Stimulated activated CD8-positive, alpha-beta memory T cell treated with anti-CD3 and anti-CD28 coated beads, Interleukin-2, amount 100 ng/mL, for 1 hour (primary cell): ENCODE data around the gene LKAAEAR1.

Experiments used
- DNase-seq, 2 donors: peaks; one replicate each; pipeline ENCODE4 v3.0.0-alpha.2; 2020; ENCODE audit warnings: low read depth in 2 of 2

The LKAAEAR1 gene

DNA sequence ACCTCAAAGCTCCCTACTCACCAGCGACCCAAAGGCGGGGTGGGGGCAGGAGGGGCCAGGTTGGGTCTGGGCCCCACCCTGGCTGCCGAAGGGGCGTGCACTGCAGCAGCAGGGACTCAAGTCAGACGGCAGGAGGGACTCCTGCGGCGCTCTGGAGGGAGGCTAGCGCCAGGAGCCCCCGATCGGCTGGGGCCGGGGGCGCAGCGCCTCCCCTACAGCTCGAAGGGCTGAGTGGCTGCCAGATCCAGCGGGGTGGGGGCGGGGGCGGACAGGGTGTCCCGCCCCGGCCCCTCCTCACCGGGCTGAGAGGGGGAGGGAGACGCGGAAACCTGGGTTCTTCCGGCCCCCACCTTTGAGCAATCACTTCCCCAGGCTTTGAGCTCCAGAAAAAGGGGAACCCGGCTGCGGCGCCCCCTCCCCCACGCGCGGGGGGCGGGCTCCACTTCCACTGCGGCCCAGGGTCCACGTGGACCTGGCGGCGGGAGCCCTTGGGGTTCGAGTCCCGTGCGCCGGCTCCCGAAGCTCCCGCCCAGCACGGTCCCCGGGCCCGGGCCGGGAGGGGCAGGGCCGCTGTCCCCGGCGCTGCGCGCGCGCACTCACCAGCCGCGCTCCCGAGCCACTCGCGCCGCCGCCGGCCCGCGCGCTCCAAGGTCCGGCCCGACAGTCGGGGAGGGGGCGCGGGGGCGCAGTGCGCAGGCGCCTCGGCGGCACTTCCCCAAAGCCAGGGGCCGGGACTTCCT is 4.8 kb downstream of the LKAAEAR1 start, which contains the start of gene RGS19:
Gene RGS19, minus strand, starts transcription at position 246 of the 740 bp plus-strand sequence. CDS start 2,632 bp downstream, outside the sequence.
- peak; percentile 29 to 50 for DNase-seq

DNA sequence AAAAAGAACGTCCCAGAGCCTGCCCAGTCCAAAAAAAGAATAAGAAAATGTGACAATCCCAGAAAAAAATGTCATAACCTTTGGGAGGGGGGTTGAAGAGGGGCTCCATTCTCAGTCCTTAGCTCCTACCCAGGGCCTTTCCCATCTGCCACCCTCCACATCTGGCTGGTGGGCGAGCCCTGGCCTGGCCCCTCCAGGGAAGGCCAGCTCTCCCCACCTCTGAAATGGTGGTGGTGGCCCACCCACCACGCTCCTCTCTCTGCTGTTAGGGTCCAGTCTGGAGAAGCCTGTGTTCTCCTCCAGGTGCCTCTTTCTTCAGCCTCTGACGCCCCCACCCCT is 5.3 kb downstream of the LKAAEAR1 start:
- DNase-seq: no peak

DNA sequence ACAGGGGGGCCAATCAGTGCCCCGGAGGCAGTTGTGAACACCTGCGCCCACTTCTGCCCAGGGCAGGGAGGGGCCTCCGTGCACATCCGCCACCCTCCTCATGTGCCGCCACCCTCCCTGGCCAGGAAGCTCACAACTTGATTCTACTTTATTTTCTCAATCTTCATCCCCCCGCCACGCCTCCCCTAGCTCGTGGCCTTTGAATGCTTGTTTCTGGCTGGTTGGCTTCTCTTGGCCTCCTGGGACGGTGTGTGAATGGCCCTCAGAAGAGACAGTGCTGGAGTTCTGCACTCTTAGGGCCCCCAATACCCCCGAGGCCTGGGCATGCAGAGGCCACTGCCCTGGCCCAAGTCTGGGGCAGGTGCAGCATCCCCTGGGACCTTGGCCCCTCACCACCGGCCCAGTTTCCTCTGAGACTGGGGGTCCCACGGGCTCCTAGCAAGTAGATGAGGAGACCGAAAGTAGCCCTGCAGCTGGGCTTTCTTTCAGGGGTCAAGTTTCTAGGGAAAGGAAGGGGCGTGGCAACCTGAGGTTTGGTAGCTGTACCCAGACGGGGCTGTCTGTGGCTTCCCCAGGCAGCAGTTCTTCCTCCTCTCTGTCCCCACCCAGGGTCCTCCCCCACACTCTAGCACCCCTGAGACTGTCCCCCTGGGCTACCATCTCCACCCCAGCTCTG is 6.2 kb downstream of the LKAAEAR1 start:
- DNase-seq: peak; percentile 29 to 39

DNA sequence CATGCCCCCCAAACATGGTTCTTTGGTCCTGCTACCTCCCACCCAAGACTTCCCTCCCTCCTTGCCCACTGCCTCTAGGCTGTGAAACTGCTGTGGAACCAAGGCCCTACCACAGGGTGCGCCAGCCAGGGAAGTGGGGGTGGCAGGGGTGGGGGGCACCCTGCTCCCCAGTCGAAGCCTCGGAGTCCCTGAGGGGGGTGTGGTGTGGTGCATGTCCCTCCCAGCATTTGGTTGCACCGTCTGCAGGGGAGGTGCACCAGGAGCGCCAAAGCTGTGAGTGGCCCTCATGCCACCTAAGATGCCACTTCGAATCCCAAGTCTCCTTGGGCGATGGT is 6.7 kb downstream of the LKAAEAR1 start:
- no peak for DNase-seq

DNA sequence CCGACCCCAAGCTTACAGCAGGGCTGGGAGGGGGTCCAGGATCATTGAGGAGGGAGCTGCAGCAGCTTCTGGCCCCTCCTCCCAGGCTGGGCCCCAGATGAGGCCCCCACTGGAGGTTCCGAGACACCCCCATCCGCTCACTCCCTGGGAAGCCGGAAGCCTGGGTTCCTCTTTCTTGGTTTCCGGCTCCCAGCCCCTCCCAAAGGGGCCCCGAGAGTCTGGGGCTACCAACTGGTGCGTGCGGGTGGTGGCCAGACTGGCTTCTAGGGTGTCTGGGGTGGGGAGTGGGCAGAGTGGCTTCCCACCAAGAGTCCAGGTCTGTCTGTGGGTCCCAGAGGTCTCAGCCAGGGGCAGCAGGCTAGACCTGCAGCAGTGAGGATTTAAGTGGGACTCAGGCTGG is 7.1 kb downstream of the LKAAEAR1 start:
- no peak for DNase-seq

- no peak for DNase-seq
These were observed 7.9 kb downstream of the LKAAEAR1 start for GRCh38 chr20:64076061-64076997.

- no peak for DNase-seq
These were observed 8.6 kb downstream of the LKAAEAR1 start for GRCh38 chr20:64075556-64075955.

GRCh38 chr20:64074963-64075362 is 9.2 kb downstream of the LKAAEAR1 start:
- no peak for DNase-seq

GRCh38 chr20:64074184-64074789 is 9.9 kb downstream of the LKAAEAR1 start:
- no peak for DNase-seq

- no peak for DNase-seq
These were observed 10.6 kb downstream of the LKAAEAR1 start for GRCh38 chr20:64073476-64074183.

DNA sequence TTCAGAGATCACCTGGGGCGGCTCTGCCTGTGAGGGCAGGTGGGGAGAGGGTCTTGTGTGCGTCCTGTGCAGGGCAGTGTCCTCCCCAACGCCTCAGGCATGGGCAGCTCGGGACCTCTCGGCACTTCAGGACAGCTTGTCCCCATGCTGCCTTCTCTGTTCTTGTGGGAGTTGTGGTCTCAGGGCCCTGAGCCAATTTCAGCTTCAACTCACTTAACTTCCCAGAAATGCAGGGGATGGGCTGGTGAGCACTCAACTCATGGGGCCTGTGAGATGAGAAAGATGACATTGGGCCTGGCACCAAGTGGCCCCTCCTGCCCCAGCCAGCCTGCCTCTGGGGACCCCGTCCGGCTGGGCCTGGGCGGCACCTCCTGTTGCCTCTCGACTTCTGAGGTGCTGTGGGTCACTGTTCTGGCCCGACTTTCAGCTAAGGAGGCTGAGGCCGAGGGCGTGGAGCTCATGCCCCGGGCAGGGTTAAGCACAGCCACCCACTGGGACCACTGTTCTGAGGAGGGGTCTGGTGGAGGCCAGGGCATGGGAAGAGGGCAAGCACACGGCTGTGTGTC is 11.6 kb downstream of the LKAAEAR1 start:
- no peak for DNase-seq

DNA sequence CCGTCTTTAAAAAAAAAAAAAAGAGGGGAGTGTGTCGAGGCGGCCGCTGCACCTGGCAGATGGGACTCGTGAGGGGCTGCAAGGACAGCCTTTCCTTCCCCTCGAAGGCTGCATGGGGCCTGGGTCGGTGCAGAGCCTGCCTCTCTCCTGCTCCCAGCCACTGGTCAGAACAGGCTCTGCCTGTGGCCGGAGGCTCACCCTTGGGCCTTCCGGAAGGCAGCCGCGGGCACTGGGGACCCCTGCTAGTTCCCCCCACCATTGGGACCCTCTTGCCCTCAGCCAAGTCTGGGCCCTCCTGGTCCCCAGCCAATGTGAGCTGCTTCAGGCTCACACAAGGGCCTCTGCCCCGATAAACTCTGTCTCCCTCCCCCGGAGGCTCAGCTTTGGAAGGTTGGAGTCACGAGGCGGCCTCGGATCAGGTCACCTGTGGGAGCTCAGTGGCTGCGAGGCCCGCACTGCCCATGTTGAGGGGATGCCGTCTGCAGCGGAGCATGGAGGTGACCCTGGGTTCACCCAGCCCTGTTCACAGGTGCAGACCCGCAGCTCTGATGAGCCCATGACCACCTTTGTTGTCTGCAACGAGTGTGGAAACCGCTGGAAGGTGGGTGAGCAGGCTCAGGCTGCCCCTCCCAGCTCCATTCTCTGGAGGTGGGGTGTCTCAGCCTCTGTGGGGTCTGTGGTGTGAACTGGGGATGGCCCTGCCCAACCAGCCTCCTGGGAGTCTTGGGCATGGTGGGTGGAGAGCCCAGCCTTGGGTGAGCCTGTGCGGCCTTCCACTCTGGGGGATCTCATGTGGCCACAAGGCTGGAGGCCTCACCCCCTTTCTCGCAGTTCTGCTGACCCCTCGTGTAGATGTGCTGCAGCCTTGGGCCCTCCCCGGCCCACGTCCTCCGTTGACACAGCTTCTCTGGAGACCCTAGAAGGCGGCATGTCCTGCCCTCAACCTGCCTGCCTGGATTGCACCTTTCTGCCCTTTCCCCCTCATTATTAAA is 12.6 kb downstream of the LKAAEAR1 start:
- DNase-seq: no peak

- DNase-seq: no peak
These were observed 13.8 kb downstream of the LKAAEAR1 start for GRCh38 chr20:64070244-64070993.

- no peak for DNase-seq
These were observed 14.5 kb downstream of the LKAAEAR1 start for GRCh38 chr20:64069614-64070243.

GRCh38 chr20:64069209-64069613 is 15.0 kb downstream of the LKAAEAR1 start:
- no peak for DNase-seq

- no peak for DNase-seq
These were observed 15.6 kb downstream of the LKAAEAR1 start for GRCh38 chr20:64068386-64069208.

- DNase-seq: no peak
These were observed 16.4 kb downstream of the LKAAEAR1 start for GRCh38 chr20:64067733-64068307.
